GM18870 (cell line): ENCODE data around the gene SULT4A1.

Experiments used
- ATAC-seq: cut with Tn5 transposase; IDR thresholded peaks from one replicate; pipeline ENCODE4 v1.9.1; 2021; ENCODE audit warnings: moderate library complexity; ENCODE audit not compliant: unreplicated experiment

Gene SULT4A1

GRCh38 chr22:43828998-43829782, 33.1 kb downstream of the SULT4A1 start:
- ATAC-seq: no peak

- ATAC-seq: no peak
Observed at GRCh38 chr22:43828725-43828997, 33.7 kb downstream of the SULT4A1 start.

- ATAC-seq: no peak
Observed at GRCh38 chr22:43827926-43828724, 34.2 kb downstream of the SULT4A1 start.

- ATAC-seq: no peak
Observed at GRCh38 chr22:43827003-43827735, 35.1 kb downstream of the SULT4A1 start.

- ATAC-seq: no peak
Observed at GRCh38 chr22:43826142-43827002, 35.9 kb downstream of the SULT4A1 start.

GRCh38 chr22:43825651-43826050, 36.7 kb downstream of the SULT4A1 start:
- ATAC-seq: no peak

- no peak for ATAC-seq
Observed at GRCh38 chr22:43824724-43825420, 37.4 kb downstream of the SULT4A1 start.

- ATAC-seq: no peak
Observed at GRCh38 chr22:43823911-43824665, 38.2 kb downstream of the SULT4A1 start.

GRCh38 chr22:43823353-43823908, 38.9 kb downstream of the SULT4A1 start:
- ATAC-seq: no peak

- ATAC-seq: no peak
Observed at GRCh38 chr22:43821606-43822425, 40.5 kb downstream of the SULT4A1 start.

GRCh38 chr22:43820651-43821305, 41.5 kb downstream of the SULT4A1 start:
- ATAC-seq: no peak

- no peak for ATAC-seq
Observed at GRCh38 chr22:43819931-43820640, 42.2 kb downstream of the SULT4A1 start.

GRCh38 chr22:43819421-43819921, 42.8 kb downstream of the SULT4A1 start:
- ATAC-seq: no peak

- ATAC-seq: no peak
Observed at GRCh38 chr22:43818981-43819380, 43.3 kb downstream of the SULT4A1 start.

- no peak for ATAC-seq
Observed at GRCh38 chr22:43817402-43817801, 44.9 kb downstream of the SULT4A1 start.

- ATAC-seq: no peak
Observed at GRCh38 chr22:43814264-43814663, 48.0 kb downstream of the SULT4A1 start.

- ATAC-seq: no peak
Observed at GRCh38 chr22:43812890-43813289, 49.4 kb downstream of the SULT4A1 start.
